ENCODE measurements around the gene SRRM1. TPM values are rescaled to one million over a fixed set of nuclear protein-coding genes. Genes with fewer than 3 reads are reported as not detected.

The SRRM1 gene
- total and polyA plus RNA-seq, 9 of the 15 experiments (the other 6 are each of a cell fraction or from before 2014, with no cell fraction given) = 54.5 to 268 (median 115) TPM

GRCh38 chr1:24643363-24644099 lies 429 bp downstream of the SRRM1 start (continued):
- TF ChIP-seq HDAC1 (IDR thresholded peaks at IDR 0.05) (peak in 1 of 2 experiments; percentile 71; a peak in 1 of 4 replicates), HDAC3 (IDR thresholded peaks at IDR 0.05; ENCODE audit: borderline replicate concordance, partially characterized antibody) (no peak), REST (IDR thresholded peaks at IDR 0.05; ENCODE audit: borderline replicate concordance) (no peak; the same call in 1 of the 2 replicates), REST (CRISPR knock-in tag; IDR thresholded peaks at IDR 0.05; ENCODE audit: low read depth) (no peak), RNF2 (IDR thresholded peaks at IDR 0.05) (no peak), ADNP (tag; IDR thresholded peaks at IDR 0.05) (no peak), TCF7L2 (IDR thresholded peaks at IDR 0.05; ENCODE audit: low read depth, low read length) (no peak), SNIP1 (IDR thresholded peaks at IDR 0.05; ENCODE audit: low read depth) (no peak), CBFA2T2 (conservative IDR thresholded peaks at IDR 0.05) (no peak), HSF4 (CRISPR knock-in tag; IDR thresholded peaks at IDR 0.05; ENCODE audit: borderline replicate concordance) (no peak), ZMIZ1 (IDR thresholded peaks at IDR 0.05; ENCODE audit: low read depth in 2 of 2, low read length in 2 of 2) (no peak), KAT2B (IDR thresholded peaks at IDR 0.05; ENCODE audit: low read depth, low read length) (no peak), BRCA1 (IDR thresholded peaks at IDR 0.05) (no peak), BRCA1 (CRISPR knock-in tag; IDR thresholded peaks at IDR 0.05) (no peak)
- TF ChIP-seq, protein P1, sequence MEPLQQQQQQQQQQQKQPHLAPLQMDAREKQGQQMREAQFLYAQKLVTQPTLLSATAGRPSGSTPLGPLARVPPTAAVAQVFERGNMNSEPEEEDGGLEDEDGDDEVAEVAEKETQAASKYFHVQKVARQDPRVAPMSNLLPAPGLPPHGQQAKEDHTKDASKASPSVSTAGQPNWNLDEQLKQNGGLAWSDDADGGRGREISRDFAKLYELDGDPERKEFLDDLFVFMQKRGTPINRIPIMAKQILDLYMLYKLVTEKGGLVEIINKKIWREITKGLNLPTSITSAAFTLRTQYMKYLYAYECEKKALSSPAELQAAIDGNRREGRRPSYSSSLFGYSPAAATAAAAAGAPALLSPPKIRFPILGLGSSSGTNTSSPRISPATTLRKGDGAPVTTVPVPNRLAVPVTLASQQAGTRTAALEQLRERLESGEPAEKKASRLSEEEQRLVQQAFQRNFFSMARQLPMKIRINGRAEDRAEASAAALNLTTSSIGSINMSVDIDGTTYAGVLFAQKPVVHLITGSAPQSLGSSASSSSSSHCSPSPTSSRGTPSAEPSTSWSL (CRISPR knock-in tag; IDR thresholded peaks at IDR 0.05; ENCODE audit: borderline replicate concordance) = no peak
